Measurements from ENCODE around the gene GRXCR2.
"Not testable (repeated sequence)": the region's sequence is repeated elsewhere in the genome, so short reads cannot be mapped to it uniquely, and the experiment has no call there.

The GRXCR2 gene

DNA sequence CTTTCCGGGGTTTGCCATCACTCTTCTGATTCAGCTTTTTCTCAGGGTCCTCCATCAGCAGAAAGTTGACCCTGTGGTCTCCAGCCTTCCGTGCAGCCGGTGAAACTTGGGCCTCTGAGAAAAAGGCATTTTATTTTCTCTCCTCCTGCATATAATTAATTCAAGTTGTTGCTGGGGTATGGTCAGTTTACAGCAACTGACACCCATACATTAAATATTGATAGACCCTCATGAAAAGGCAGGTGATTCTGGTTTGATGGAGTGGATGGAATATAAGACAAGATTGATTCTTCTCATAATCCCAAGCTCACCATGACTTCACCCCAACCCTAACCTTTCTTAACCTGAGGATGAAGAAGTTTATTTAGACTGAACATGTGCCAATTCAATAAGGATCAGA, at the start of gene GRXCR2:
GRXCR2 (minus strand) TSS at position 101 of the 400 bp plus-strand sequence; CDS start at position 55, 46 bp downstream.
- no peak for DNase-seq (ENCODE audit: low read depth)

- no peak for DNase-seq (ENCODE audit: low read depth)
Observed at GRCh38 chr5:145922059-145922458, 49.2 kb upstream of the GRXCR2 start.

- DNase-seq (ENCODE audit: low read depth): no peak
Observed at GRCh38 chr5:145921211-145921610, 48.4 kb upstream of the GRXCR2 start.

- DNase-seq (ENCODE audit: low read depth): no peak
Observed at GRCh38 chr5:145920542-145921210, 47.9 kb upstream of the GRXCR2 start.

DNA sequence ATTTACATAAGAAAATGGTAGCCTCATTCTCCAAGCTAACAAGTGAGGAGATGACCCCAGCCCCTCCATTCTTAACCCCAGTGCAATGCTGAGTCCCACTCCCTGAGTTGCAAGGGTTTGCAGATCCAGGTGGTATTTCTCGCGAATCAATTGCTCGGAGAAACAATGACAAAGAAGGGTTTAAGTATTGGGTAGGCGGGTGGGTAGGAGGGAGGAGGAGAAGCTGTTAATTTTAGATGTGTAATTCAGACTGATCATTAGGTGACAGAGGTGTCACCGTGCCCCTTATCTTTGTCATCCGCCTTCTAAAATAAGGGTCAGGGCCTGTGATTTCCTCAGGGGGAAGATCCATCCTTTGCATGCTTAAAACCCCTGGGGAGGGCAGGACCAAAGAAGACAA, 46.6 kb upstream of the GRXCR2 start:
- no peak for DNase-seq (ENCODE audit: low read depth)

GRCh38 chr5:145918397-145918796, 45.6 kb upstream of the GRXCR2 start:
- no peak for DNase-seq (ENCODE audit: low read depth)

DNA sequence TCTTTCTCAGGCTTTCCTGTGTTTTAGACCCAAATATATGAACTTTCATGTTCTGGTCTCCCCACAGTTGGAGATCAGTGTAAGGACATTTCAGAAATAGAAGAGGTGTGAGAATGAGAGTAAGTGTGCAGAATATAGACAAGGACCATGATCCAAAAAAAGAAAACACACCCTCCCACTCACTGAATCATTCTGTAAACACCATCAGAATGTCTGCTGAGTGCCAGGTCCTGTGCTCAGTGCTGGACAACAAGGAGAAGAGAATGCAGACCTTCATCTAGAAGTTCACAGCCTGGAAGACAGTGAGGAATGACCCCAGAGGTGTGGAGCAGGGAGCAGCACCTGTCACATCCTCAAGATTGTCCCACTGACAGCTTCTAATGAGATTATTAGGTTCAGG, 44.5 kb upstream of the GRXCR2 start:
- no peak for DNase-seq (ENCODE audit: low read depth)

- no peak for DNase-seq (ENCODE audit: low read depth)
Observed at GRCh38 chr5:145915970-145916638, 43.3 kb upstream of the GRXCR2 start.

DNA sequence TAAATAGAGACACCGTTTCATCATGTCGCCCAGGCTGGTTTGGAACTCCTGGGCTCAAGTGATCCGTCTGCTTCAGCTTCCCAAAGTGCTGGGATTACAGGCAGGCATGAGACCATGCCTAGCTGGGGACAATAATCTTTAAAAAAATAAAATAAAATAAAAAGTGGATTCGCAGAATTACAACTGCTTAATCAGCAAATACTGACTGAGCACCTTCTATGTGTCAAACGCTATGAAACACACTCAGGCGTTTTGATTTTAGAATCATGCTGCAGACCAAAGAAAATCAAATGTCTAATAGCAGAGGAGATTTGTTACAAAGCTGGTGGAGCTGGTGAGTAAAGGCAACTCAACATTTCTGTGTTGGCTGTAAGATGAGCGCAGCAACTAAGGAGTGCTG, 40.9 kb upstream of the GRXCR2 start:
- DNase-seq (ENCODE audit: low read depth): no peak

DNA sequence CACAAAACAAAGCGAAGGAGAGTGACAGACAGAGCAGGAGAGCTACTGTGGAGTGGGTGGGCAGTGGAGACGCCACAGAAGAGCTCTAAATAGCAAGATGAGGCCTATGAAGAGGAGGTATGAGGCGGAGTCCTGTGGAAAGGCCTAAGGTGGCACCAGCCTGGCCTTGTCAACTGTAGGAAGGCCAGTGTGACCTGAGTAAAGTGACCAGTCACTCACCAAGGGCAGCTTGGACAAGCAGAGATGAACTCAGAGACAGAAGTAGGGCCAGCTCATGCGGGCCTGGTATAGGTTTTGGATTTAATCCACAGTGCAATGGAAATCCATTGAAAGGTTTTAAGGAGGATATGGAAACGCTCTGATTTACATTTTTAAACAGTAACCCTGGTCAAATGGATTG, 39.8 kb upstream of the GRXCR2 start:
- no peak for DNase-seq (ENCODE audit: low read depth)

DNA sequence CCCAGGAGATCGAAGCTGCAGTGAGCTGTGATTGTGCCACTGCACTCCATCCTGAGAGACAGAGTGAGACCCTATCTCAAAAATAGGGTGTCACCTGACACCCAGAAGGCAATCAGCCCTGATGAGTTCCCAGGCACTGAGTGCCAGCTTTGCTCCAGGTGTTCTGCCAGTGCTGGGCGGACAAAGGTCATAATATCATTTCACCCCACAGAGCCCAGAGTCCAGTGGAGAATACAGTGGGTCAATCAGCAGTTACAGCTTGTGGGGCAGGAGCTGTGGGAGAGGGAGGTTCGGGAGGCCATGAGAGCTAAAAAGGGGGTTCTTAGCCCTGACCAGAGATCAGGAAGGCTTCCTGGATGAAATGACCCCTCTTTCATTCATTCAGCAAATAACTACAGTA, 39.2 kb upstream of the GRXCR2 start:
- no peak for DNase-seq (ENCODE audit: low read depth)

DNA sequence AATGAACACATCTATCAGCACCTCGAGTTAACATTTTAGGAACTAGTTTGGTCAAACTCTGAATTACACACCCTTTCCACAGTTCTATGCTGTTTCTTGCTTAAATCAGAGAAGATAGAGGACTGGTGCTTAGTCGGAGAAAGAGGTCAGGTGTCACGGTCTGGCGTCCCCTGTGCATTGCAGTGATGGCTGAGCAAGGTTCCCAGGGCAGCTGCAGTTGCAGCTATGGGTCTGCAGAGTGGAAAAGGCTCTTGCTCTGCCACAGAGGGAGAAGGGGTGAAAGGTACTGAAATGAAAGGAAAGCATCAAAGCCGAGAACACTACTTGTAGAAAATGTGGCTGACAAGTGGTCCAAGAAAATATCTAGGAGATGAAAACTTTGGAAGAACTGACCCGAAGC, 38.4 kb upstream of the GRXCR2 start:
- DNase-seq (ENCODE audit: low read depth): no peak

DNA sequence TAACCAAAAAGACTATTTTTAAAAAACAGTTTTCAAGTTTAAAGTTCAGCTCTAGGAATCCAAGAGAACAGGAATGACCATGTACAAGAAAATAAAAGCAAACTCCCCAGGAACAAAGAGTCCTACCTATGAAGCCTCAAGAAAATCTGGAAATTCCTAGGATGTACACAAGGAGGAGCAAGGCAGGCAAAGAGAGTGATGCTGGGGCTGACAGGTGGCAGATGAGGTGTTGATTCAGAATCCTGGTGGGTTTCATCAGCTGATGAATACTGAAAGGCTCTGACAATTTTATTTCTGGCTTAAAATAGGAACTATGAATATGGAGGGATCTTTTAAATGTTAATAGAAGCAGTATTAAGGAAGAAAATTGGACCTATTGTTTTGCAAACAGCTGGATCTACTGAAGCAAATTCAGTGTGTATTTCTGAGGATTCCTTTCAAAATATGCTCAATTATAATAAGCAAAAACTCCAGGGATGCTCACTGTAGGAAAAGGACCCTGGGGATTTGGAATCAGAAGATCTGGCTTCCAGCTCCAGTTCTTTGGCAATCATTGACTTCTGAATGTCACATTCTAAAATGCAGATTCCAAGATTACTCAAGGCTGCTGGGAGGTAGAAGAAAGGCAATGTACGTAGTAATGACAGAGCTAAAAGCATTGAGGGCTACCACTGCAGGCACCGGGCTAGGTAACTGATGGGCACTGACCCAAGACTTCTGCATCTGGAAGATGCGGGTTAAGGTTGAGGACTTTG, 35.6 kb upstream of the GRXCR2 start:
- no peak for DNase-seq (ENCODE audit: low read depth)

DNA sequence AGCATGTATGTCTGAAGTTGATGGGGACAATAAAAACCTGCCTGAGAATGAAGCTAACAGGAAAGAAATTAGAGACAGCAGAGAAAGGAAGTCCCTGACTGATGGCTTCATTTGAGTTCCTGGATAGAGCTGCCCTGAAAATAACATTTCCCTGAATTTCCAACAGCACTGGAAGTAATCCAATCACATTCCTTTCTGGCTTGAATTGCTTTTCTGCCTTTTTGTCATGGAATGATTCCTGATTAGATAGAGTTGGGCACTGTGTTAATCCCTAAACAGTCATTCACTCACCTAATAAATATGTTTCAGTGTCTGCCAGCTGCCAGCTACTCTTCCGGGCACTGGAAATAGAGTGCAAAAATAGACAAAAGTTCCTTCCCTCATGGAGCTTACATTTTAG, 33.6 kb upstream of the GRXCR2 start:
- DNase-seq (ENCODE audit: low read depth): no peak

DNA sequence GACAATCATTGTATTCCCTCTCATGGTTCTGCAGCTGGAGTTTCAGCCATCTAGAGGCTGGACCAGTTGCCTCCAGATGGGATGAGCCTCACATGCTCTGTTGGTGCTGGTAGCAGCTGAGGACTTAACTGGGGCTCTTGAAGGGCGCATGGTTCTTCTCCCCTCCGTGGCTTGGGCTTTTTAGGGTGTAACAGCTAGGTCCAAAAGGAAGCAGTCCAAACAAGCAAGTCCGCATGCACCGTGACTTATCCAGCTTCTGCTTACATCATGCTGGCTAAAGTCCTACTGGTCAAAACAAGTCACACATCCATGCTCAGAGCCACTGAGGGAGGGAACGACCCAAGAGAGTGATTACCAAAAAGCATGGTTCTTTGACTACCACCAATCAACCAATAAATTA, 31.9 kb upstream of the GRXCR2 start:
- no peak for DNase-seq (ENCODE audit: low read depth)

- DNase-seq (ENCODE audit: low read depth): no peak
Observed at GRCh38 chr5:145903867-145904266, 31.1 kb upstream of the GRXCR2 start.

DNA sequence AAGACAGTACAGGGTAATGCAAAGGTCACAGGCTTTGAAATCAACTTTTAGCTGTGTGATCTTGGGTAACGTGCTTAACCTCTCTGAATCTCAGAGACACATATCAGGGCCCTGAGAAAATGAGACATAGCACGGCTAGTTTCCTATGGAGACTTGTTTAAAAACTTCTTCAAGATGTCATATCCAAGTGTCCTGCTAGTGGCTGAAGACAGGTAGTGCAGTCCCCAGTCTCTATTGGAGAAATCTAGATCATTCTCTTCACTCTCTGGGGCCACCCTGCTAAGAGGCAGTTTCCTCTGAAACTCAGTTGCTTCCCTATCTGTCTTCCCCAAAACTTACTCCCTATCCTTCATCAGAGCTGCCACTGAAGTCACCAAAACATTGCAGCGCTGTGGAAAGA, 30.3 kb upstream of the GRXCR2 start:
- no peak for DNase-seq (ENCODE audit: low read depth)

DNA sequence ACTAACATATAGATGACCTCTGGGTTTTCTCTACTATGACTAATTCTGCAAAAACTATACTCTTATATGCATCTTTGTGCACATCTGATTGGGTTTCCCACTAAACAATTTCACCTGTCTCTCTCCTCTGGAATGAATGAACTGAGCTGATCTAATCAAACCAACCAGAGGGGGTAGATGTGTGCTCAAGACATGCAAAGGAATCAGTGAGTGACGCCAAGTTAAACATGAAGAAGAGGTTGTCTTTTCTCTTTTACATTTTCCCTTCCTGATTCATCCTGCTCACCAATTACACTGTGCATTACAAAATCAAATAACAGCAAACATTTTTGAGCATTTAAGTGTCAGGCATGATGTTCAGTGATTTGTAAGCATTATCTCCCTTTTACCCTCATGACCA, 29.6 kb upstream of the GRXCR2 start:
- no peak for DNase-seq (ENCODE audit: low read depth)

- DNase-seq (ENCODE audit: low read depth): no peak
Observed at GRCh38 chr5:145898171-145898570, 25.4 kb upstream of the GRXCR2 start.

DNA sequence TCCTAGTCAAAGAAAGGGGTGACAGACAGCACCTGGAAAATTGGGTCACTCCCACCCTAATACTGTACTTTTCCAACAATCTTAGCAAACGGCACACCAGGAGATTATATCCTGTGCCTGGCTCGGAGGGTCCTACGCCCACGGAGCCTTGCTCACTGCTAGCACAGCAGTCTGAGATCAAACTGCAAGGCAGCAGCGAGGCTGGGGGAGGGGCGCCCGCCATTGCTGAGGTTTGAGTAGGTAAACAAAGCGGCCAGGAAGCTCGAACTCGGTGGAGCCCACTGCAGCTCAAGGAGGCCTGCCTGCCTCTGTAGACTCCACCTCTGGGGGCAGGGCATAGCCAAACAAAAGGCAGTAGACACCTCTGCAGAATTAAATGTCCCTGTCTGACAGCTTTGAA, 18.6 kb upstream of the GRXCR2 start:
- DNase-seq (ENCODE audit: low read depth): not testable (repeated sequence)

DNA sequence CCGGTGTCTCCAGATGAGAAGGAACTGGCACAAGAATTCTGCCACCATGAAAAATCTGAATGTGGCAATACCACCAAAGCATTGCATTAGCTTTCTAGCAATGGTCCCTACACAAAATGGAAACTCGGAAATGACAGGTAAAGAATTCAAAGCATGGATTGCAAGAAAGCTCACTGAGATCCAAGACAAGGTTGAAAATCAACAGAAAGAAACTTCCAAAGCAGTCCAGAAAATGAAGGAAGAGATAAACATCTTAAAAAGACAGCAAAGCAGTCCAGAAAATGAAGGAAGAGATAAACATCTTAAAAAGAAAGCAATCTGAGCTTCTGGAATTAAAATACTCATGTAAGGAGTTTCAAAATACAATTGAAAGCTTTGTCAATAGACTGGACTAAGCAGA, 16.8 kb upstream of the GRXCR2 start:
- DNase-seq (ENCODE audit: low read depth): no peak

GRCh38 chr5:145887976-145888574, 15.3 kb upstream of the GRXCR2 start:
- DNase-seq (ENCODE audit: low read depth): no peak

DNA sequence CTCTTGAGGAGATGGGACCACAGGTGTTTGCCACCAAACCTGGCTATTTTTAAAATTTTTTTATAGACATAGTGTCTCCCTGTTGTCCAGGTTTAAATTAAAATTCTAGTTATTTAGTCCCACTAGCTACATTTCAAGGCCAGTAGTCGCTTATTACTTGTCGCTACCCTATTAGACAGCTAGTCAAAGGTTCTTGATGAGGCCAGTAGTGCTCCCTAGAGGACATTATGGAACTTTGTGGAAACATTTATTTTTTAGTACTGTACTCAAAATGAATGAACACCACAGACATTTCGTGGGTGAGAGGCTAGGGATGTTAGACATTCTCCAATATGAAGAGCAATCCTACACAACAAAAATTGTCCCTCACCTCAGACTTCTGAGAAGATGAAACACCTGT, 14.4 kb upstream of the GRXCR2 start:
- no peak for DNase-seq (ENCODE audit: low read depth)

Data from stimulated activated CD8-positive, alpha-beta memory T cell treated with anti-CD3 and anti-CD28 coated beads, Interleukin-7, amount 100 ng/mL, for 24 hours (primary cell).